HEK293T (cell line): ENCODE results near the gene CST9L.
A peak's percentile ranks its signal among the peaks of the same experiment; 100 is the strongest.

Experiments
- CTCF ChIA-PET: fragments of 350-600 bp; formaldehyde crosslinking; extraction: SDS; loops from one replicate; lab custom pipeline; 2021; ENCODE audit warnings: antibody characterized with exemption, inconsistent platforms; lab: Yijun Ruan, JAX
- POLR2A ChIA-PET: fragments of 350-600 bp; formaldehyde crosslinking; extraction: SDS; loops from one replicate; lab custom pipeline; 2020; ENCODE audit warnings: antibody characterized with exemption, inconsistent platforms; lab: Yijun Ruan, JAX
- DNase-seq: peaks from one replicate; pipeline ENCODE4 v3.0.0; 2012; ENCODE audit warnings: mixed read lengths; ENCODE audit errors: extremely low spot score
- ARNT ChIP-seq: fragments of 450-650 bp; IDR thresholded peaks from 2 replicates; pipeline ENCODE4 v1.6.1; 2017; ENCODE audit warnings: mild to moderate bottlenecking
- BHLHE40 ChIP-seq: fragments of 450-650 bp; IDR thresholded peaks from 2 replicates; pipeline ENCODE4 v1.6.1; 2016; ENCODE audit warnings: mild to moderate bottlenecking, moderate library complexity, borderline replicate concordance
- CTBP1 ChIP-seq: fragments of 450-650 bp; IDR thresholded peaks from 2 replicates; pipeline ENCODE4 v1.6.1; 2016; ENCODE audit warnings: borderline replicate concordance
- ELF4 ChIP-seq: fragments of 450-650 bp; IDR thresholded peaks from 2 replicates; pipeline ENCODE4 v1.6.1; 2017; ENCODE audit warnings: antibody characterized with exemption
- FOXA1 ChIP-seq: fragments of 450-650 bp; IDR thresholded peaks from 2 replicates; pipeline ENCODE4 v1.6.1; 2016; ENCODE audit warnings: mild to moderate bottlenecking
- FOXK2 ChIP-seq: fragments of 450-650 bp; IDR thresholded peaks from 2 replicates; pipeline ENCODE4 v1.6.1; 2016; ENCODE audit warnings: mild to moderate bottlenecking
- FOXM1 ChIP-seq: fragments of 450-650 bp; IDR thresholded peaks from 2 replicates; pipeline ENCODE4 v1.6.1; 2017; ENCODE audit warnings: mild to moderate bottlenecking, borderline replicate concordance
- HDGF ChIP-seq: fragments of 450-650 bp; IDR thresholded peaks from 2 replicates; pipeline ENCODE4 v1.6.1; 2017; ENCODE audit warnings: antibody characterized with exemption, borderline replicate concordance
- L3MBTL2 ChIP-seq: fragments of 450-650 bp; conservative IDR thresholded peaks from 2 replicates; pipeline ENCODE4 v1.6.1; 2016; ENCODE audit warnings: mild to moderate bottlenecking
- LEF1 ChIP-seq: fragments of 450-650 bp; IDR thresholded peaks from 2 replicates; pipeline ENCODE4 v1.6.1; 2017; ENCODE audit warnings: mild to moderate bottlenecking, borderline replicate concordance
- NFRKB ChIP-seq: fragments of 450-650 bp; IDR thresholded peaks from 2 replicates; pipeline ENCODE4 v1.6.1; 2016; ENCODE audit warnings: mild to moderate bottlenecking, moderate library complexity
- PKNOX1 ChIP-seq: fragments of 450-650 bp; IDR thresholded peaks from 2 replicates; pipeline ENCODE4 v1.6.1; 2016
- SP1 ChIP-seq: fragments of 450-650 bp; IDR thresholded peaks from 2 replicates; pipeline ENCODE4 v1.6.1; 2017
- SUZ12 ChIP-seq: fragments of 450-650 bp; IDR thresholded peaks from 2 replicates; pipeline ENCODE4 v1.6.1; 2016; ENCODE audit warnings: mild to moderate bottlenecking
- TARDBP ChIP-seq: fragments of 450-650 bp; IDR thresholded peaks from 2 replicates; pipeline ENCODE4 v1.6.1; 2016
- ZNF384 ChIP-seq: fragments of 450-650 bp; IDR thresholded peaks from 2 replicates; pipeline ENCODE4 v1.6.1; 2016

Gene CST9L

GRCh38 chr20:23570178-23570760 is 2.0 kb upstream of the CST9L start:
- TF ChIP-seq LEF1, result no peak
- TF ChIP-seq ARNT, result no peak
- TF ChIP-seq HDGF, result no peak
- TF ChIP-seq FOXK2, result no peak
- no peak for TF ChIP-seq SUZ12
- TF ChIP-seq FOXA1, result no peak
- ChIA-PET CTCF (no interaction called here), POLR2A (no interaction called here)
- DNase-seq, result no peak

GRCh38 chr20:23569570-23569969 is 1.3 kb upstream of the CST9L start:
- no peak for TF ChIP-seq LEF1
- TF ChIP-seq NFRKB, result no peak
- TF ChIP-seq FOXA1, result no peak
- no peak for TF ChIP-seq ZNF384
- TF ChIP-seq ARNT, result no peak
- no peak for TF ChIP-seq PKNOX1
- TF ChIP-seq FOXK2, result no peak
- no peak for TF ChIP-seq SUZ12
- TF ChIP-seq ELF4, result no peak
- TF ChIP-seq FOXM1, result no peak
- TF ChIP-seq L3MBTL2, result no peak
- TF ChIP-seq SP1, result no peak
- no peak for TF ChIP-seq BHLHE40
- TF ChIP-seq HDGF, result no peak
- TF ChIP-seq CTBP1, result no peak
- no peak for DNase-seq
- CTCF ChIA-PET, result no interaction called here
- POLR2A ChIA-PET, result no interaction called here

DNA sequence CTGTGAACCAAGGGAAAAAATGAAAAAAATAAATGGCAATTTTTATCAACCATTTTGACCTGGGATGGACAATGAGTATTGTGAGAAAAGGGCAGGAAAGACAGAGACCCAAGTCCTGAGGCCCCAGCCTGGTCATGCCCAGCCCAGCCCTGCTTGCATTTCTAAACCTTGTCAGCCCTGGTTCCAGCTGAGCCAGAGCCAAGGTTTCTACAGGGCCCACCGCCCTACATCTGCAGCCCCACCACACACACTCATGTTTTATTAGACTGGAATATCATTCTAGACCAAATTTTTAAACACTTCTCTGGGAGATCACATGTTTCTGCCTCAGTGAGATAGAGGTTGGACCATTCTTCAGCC is 667 bp upstream of the CST9L start:
- ChIA-PET CTCF (no interaction called here), POLR2A (no interaction called here)
- DNase-seq, result no peak
- TF ChIP-seq BHLHE40, result no peak
- no peak for TF ChIP-seq TARDBP
- no peak for TF ChIP-seq ZNF384
- no peak for TF ChIP-seq FOXA1
- no peak for TF ChIP-seq NFRKB
- no peak for TF ChIP-seq ARNT
- no peak for TF ChIP-seq SUZ12
- TF ChIP-seq SP1, result no peak
- TF ChIP-seq FOXK2, result no peak
- no peak for TF ChIP-seq HDGF
- TF ChIP-seq LEF1, result no peak
- no peak for TF ChIP-seq CTBP1
- TF ChIP-seq PKNOX1, result no peak
- TF ChIP-seq FOXM1, result no peak
- no peak for TF ChIP-seq ELF4

DNA sequence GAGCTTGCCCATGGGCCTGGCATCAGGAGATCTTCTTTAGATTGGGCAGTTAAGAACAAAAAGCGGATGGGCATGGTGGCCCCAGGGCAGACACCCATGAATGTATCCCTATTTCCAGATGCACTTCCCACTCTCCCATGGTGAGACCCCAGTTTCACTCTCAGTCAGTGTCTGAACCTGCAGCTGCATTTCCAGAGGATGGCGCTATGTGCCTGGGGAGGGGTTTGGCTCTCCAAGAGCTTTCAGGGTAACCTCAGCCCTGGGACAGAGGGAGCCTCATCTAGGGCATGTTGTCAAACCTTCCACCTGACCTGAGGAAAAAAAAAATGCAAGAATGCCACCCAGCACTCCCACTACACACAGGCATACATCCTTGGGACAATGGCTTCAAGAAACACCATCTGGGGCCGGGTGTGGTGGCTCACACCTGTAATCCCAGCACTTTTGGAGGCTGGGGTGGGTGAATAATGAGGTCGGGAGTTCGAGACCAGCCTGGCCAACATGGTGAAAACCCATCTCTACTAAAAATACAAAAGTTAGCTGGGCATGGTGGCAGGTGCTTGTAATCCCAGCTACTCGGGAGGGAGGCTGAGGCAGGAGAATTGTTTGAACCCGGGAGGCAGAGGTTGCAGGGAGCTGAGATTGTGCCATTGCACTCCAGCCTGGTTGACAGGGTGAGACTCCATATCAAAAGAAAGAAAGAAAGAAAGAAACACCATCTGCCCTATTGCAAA is 1.9 kb downstream of the CST9L start:
- TF ChIP-seq SUZ12 (no peak), SP1 (no peak), PKNOX1 (no peak), LEF1 (no peak)
- POLR2A ChIA-PET, result no interaction called here
- CTCF ChIA-PET, result no interaction called here

GRCh38 chr20:23565503-23566045 is 2.7 kb downstream of the CST9L start:
- POLR2A ChIA-PET, result interaction anchor here (0.6 kb wide), 1 partner anchor 144 kb away, joined by 3 read pairs; the partner anchor contains the start of gene NAPB
- TF ChIP-seq ZNF384, result no peak
- TF ChIP-seq SP1, result no peak
- CTCF ChIA-PET, result no interaction called here

More for the DNA sequence above, 1.9 kb downstream of the CST9L start:
- DNase-seq, result no peak

DNA sequence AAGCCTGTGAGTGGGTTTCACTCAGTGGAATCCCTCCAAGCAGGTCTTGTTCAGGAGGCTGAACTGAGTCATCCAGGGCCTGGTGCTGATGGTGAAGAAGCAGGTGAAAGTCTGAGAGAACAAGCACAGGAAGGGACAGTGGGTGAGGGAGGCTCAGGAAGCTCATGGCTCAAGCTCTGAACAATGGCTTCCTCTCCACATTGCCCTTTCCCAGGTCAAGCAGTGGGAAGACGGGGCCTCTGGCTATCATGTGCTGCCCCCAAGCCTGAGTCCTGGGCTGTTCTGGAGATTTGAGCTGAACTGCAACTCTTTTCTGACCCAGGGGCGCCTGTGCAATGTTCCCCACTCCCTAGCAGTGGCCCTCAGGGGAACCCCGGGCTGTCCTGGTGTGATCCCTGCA is 3.4 kb downstream of the CST9L start:
- POLR2A ChIA-PET, result interaction anchor here (0.6 kb wide), 1 partner anchor 143 kb away, joined by 3 read pairs; the partner anchor contains the start of gene NAPB
- TF ChIP-seq ELF4 (no peak), HDGF (no peak)
- CTCF ChIA-PET, result no interaction called here
- no peak for DNase-seq

More at GRCh38 chr20:23565503-23566045, 2.7 kb downstream of the CST9L start:
- peak; percentile 2 for DNase-seq

DNA sequence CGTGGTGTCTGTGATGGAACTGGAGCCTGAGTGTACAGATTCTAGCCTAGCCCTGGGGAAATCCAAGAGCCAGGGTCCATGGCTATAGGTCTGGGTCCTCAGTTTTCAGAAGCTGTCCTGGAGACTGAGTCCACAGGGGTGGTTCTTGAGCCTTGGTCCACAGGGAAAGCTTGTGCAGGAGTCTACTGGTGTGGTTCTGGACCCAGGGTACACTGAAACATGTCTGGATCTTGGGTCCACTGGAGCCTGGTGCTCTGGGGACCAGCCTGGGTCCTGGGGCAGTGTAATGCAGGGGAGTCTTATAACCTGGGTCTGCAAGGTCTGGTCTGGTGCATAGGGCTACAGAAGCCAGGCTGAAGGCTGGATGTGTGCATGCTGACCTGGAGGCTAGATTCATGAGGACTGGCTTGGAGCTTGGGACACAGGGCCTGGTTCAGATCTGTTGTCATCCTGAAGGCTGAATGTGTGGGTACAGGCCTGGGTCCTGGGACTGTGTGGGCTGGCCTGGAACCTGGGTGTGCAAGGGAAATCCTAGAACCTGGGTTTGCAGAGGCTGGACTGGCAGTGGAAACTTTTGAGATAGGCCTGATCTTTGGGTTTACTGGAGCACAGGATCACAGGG is 5.5 kb downstream of the CST9L start:
- ChIA-PET POLR2A (no interaction called here), CTCF (no interaction called here)
- DNase-seq, result no peak
- no peak for TF ChIP-seq FOXA1
- no peak for TF ChIP-seq FOXK2
- no peak for TF ChIP-seq PKNOX1
- no peak for TF ChIP-seq BHLHE40
- TF ChIP-seq ZNF384, result no peak
- no peak for TF ChIP-seq L3MBTL2
- no peak for TF ChIP-seq CTBP1
- no peak for TF ChIP-seq FOXM1
- TF ChIP-seq ARNT, result no peak
